Measurements from ENCODE around the gene PPP1R9B. TPM values are rescaled to one million over a fixed set of nuclear protein-coding genes. Genes with fewer than 3 reads are reported as not detected.

PPP1R9B gene
- total RNA-seq, 1 experiment from 2014 or later = 61.3 TPM

DNA sequence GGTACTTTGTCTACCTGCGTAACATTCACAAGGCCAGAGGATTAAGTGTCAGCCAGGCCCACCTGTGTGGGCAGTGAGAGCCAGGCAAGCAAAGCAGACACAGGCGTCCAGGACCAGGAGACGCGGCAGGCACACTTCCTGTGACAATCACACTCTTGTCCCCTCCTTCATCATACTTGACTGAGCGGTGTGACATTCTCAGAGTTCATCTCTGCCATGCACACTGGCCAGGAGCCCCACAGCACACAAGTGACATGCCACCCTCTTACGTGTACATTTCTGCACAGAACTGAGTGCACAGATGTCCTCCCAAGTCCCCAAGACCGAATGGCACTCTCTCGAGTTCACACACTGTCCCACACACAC is 8.7 kb downstream of the PPP1R9B start:
- H3K27ac ChIP-seq (ENCODE audit: low read depth, low read length, poor library complexity, severe bottlenecking) = no peak overlapping the region
- TF ChIP-seq CTCF (conservative IDR thresholded peaks at IDR 0.05; ENCODE audit: low read depth, low read length) (no peak), EZH2 (IDR thresholded peaks at IDR 0.05; ENCODE audit: borderline replicate concordance, low read depth, low read length, poor library complexity, severe bottlenecking) (no peak)
- intact Hi-C loops (cut with micrococcal nuclease; ENCODE audit: unreplicated experiment) = no loop called here
- no TSS peak for BruUV-seq (replicated peaks)
- peaks cover 6% of the 10 kb centered on the region for H3K4me1 ChIP-seq (ENCODE audit: insufficient read depth, low read length, poor library complexity, severe bottlenecking)
- CTCF ChIA-PET = no interaction called here
- POLR2A ChIA-PET (ENCODE audit: low non-redundant PET) = interaction anchor here (0.7 kb wide), 1 partner anchor 225 kb away, joined by 3 read pairs; no protein-coding TSS in a partner anchor
- H3K36me3 ChIP-seq (ENCODE audit: insufficient read depth, low read length, poor library complexity, severe bottlenecking) = peaks cover 87% of the 10 kb centered on the region
- no peak for DNase-seq (ENCODE audit: low spot score)
- no peaks in the 10 kb centered on the region for H3K9me3 ChIP-seq (ENCODE audit: low read depth, low read length, poor library complexity, severe bottlenecking)
- H3K4me3 ChIP-seq (ENCODE audit: low read depth, low read length, poor library complexity, severe bottlenecking) = no peak overlapping the region
- no peaks in the 10 kb centered on the region for H3K27me3 ChIP-seq (replicated peaks; ENCODE audit: insufficient read depth, low read depth, low read length, poor library complexity)

- ChIA-PET POLR2A (ENCODE audit: low non-redundant PET) (no interaction called here), CTCF (interaction anchor here (2.5 kb wide), 1 partner anchor 20 kb away, joined by 5 read pairs; no protein-coding TSS in a partner anchor)
- no TSS peak for BruUV-seq (replicated peaks)
- intact Hi-C loops (cut with micrococcal nuclease; ENCODE audit: unreplicated experiment) = no loop called here
- TF ChIP-seq EZH2 (IDR thresholded peaks at IDR 0.05; ENCODE audit: borderline replicate concordance, low read depth, low read length, poor library complexity, severe bottlenecking) (no peak), CTCF (conservative IDR thresholded peaks at IDR 0.05; ENCODE audit: low read depth, low read length) (no peak)
- peaks cover under 1% of the 10 kb centered on the region for H3K4me1 ChIP-seq (ENCODE audit: insufficient read depth, low read length, poor library complexity, severe bottlenecking)
- H3K27me3 ChIP-seq (replicated peaks; ENCODE audit: insufficient read depth, low read depth, low read length, poor library complexity) = no peaks in the 10 kb centered on the region
- H3K4me3 ChIP-seq (ENCODE audit: low read depth, low read length, poor library complexity, severe bottlenecking) = no peak overlapping the region
- no peaks in the 10 kb centered on the region for H3K9me3 ChIP-seq (ENCODE audit: low read depth, low read length, poor library complexity, severe bottlenecking)
- no peak overlapping the region for H3K27ac ChIP-seq (ENCODE audit: low read depth, low read length, poor library complexity, severe bottlenecking)
- H3K36me3 ChIP-seq (ENCODE audit: insufficient read depth, low read length, poor library complexity, severe bottlenecking) = peaks cover 91% of the 10 kb centered on the region
- DNase-seq (ENCODE audit: low spot score) = no peak
Measured at GRCh38 chr17:50141026-50141744, 9.3 kb downstream of the PPP1R9B start.

DNA sequence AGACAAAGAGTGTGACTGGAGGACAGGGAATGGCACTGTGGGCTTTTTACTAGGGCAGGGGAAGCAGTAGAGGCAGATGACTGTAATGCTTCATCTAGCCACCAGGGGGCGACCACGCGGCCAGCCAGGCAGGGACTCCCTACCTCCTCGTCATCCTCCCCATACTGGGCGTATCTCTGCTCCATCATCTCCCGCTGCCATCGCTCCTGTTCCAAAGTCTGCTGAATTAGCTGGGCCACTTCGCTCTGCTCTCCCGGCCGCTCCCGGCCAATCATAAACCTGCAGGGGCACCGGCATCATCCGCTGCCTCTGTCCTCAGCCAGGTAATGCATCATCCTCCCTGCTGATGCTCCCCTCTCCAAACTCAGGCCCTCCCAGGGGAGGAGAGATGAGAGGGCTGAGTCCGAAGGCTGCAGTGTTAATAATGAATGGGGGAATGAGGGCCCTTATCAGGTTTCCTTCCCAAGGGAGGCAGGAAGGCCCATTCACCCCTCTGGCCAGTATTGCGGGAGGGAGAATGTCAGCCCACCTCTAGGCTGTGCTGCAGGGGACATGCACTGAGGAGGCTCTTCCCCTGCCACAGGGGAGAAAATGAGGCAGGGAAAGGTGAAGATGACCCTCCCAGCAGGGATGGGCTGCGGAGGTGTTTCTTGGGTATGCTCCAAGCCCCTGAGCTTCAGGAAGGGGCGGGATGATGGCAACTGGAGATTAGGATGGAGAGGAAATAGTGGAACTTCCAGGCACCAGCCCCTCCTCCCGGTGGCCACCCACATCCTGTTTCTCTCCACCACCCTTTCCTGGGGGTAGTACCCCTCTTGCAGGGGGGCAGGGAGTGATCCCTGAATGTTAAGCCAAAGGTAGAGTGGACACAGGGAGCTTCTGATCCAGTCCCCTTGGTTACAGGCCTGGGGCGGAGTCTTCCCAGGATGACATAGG is 10.3 kb downstream of the PPP1R9B start:
- Histone ChIP-seq H3K4me1 (ENCODE audit: insufficient read depth, low read length, poor library complexity, severe bottlenecking) (no peaks in the 10 kb centered on the region), H3K9me3 (ENCODE audit: low read depth, low read length, poor library complexity, severe bottlenecking) (no peaks in the 10 kb centered on the region), H3K27me3 (replicated peaks; ENCODE audit: insufficient read depth, low read depth, low read length, poor library complexity) (no peaks in the 10 kb centered on the region), H3K36me3 (ENCODE audit: insufficient read depth, low read length, poor library complexity, severe bottlenecking) (peaks cover 96% of the 10 kb centered on the region), H3K27ac (ENCODE audit: low read depth, low read length, poor library complexity, severe bottlenecking) (no peak overlapping the region), H3K4me3 (ENCODE audit: low read depth, low read length, poor library complexity, severe bottlenecking) (no peak overlapping the region)
- ChIA-PET CTCF (interaction anchor here (1.6 to 2.5 kb wide), 2 partner anchors 12 to 21 kb away, joined by 5 to 7 read pairs; no protein-coding TSS in a partner anchor), POLR2A (ENCODE audit: low non-redundant PET) (no interaction called here)
- intact Hi-C loops (cut with micrococcal nuclease; ENCODE audit: unreplicated experiment) = loop anchor here (1.0 kb wide), 1 partner anchor 21 kb away; no protein-coding TSS in a partner anchor
- DNase-seq (ENCODE audit: low spot score) = peak; percentile 84
- BruUV-seq (replicated peaks) = no TSS peak
- TF ChIP-seq CTCF (conservative IDR thresholded peaks at IDR 0.05; ENCODE audit: low read depth, low read length) (peak; percentile 91), EZH2 (IDR thresholded peaks at IDR 0.05; ENCODE audit: borderline replicate concordance, low read depth, low read length, poor library complexity, severe bottlenecking) (no peak)
